Measurements from ENCODE around the gene ATP6V1G2. TPM values are rescaled to one million over a fixed set of nuclear protein-coding genes. Genes with fewer than 3 reads are reported as not detected.

ATP6V1G2 gene
- polyA plus RNA-seq, 4 donors: 6.4 to 10.5 (median 6.5) TPM

GRCh38 chr6:31576897-31577578, 30.6 kb upstream of the ATP6V1G2 start:
- DNase-seq (ENCODE audit: low read depth in 4 of 4, low spot score in 2 of 4): no peak

GRCh38 chr6:31575952-31576685, 29.7 kb upstream of the ATP6V1G2 start:
- DNase-seq (ENCODE audit: low read depth in 4 of 4, low spot score in 2 of 4): no peak

- DNase-seq (ENCODE audit: low read depth in 4 of 4, low spot score in 2 of 4): no peak
Observed at GRCh38 chr6:31575335-31575901, 29.0 kb upstream of the ATP6V1G2 start, which contains the start of gene TNF. Gene TNF, plus strand, starts transcription at chr6:31575565. Its CDS starts 177 bp downstream, at chr6:31575742.

GRCh38 chr6:31574106-31575061, 28.0 kb upstream of the ATP6V1G2 start:
- no peak for DNase-seq (ENCODE audit: low read depth in 4 of 4, low spot score in 2 of 4)

- DNase-seq (ENCODE audit: low read depth in 4 of 4, low spot score in 2 of 4): no peak
Observed at GRCh38 chr6:31573239-31574105, 27.1 kb upstream of the ATP6V1G2 start.

- DNase-seq (ENCODE audit: low read depth in 4 of 4, low spot score in 2 of 4): no peak
Observed at GRCh38 chr6:31572041-31572911, 25.9 kb upstream of the ATP6V1G2 start, which contains the start of gene LTA. Gene LTA, plus strand, starts transcription at chr6:31572289. Its CDS starts 454 bp downstream, at chr6:31572743.

- no peak for DNase-seq (ENCODE audit: low read depth in 4 of 4, low spot score in 2 of 4)
Observed at GRCh38 chr6:31569861-31570536, 23.6 kb upstream of the ATP6V1G2 start.

- DNase-seq (ENCODE audit: low read depth in 4 of 4, low spot score in 2 of 4): no peak
Observed at GRCh38 chr6:31568537-31568961, 22.1 kb upstream of the ATP6V1G2 start.

GRCh38 chr6:31567531-31568370, 21.3 kb upstream of the ATP6V1G2 start:
- DNase-seq (ENCODE audit: low read depth in 4 of 4, low spot score in 2 of 4): no peak

GRCh38 chr6:31560697-31561058, 14.3 kb upstream of the ATP6V1G2 start:
- DNase-seq (ENCODE audit: low read depth in 4 of 4, low spot score in 2 of 4): no peak

GRCh38 chr6:31559958-31560696, 13.7 kb upstream of the ATP6V1G2 start:
- no peak for DNase-seq (ENCODE audit: low read depth in 4 of 4, low spot score in 2 of 4)

- no peak for DNase-seq (ENCODE audit: low read depth in 4 of 4, low spot score in 2 of 4)
Observed at GRCh38 chr6:31559606-31559957, 13.2 kb upstream of the ATP6V1G2 start.

- DNase-seq (ENCODE audit: low read depth in 4 of 4, low spot score in 2 of 4): no peak
Observed at GRCh38 chr6:31558631-31559500, 12.5 kb upstream of the ATP6V1G2 start.

- no peak for DNase-seq (ENCODE audit: low read depth in 4 of 4, low spot score in 2 of 4)
Observed at GRCh38 chr6:31558318-31558625, 11.9 kb upstream of the ATP6V1G2 start.

GRCh38 chr6:31557443-31558317, 11.3 kb upstream of the ATP6V1G2 start:
- no peak for DNase-seq (ENCODE audit: low read depth in 4 of 4, low spot score in 2 of 4)
